Memory B cell (primary cell): ENCODE results near the gene RAET1L.
"Not testable (repeated sequence)": the region's sequence is repeated elsewhere in the genome, so short reads cannot be mapped to it uniquely, and the experiment has no call there.

Experiments
- ATAC-seq: fragments of 150-1000 bp; cut with Tn5 transposase; 2 replicates; pipeline ENCODE4 v1.10.0; 2021; ENCODE audit warnings: low read depth, mild to moderate bottlenecking, moderate library complexity
- DNase-seq, 2 donors: peaks; one replicate each; pipeline ENCODE4 v3.0.0; 2022; ENCODE audit warnings: low spot score in 2 of 2
- H3K27ac Mint-ChIP-seq: one replicate; pipeline ENCODE4 v1.8.0; 2022; ENCODE audit warnings: mild to moderate bottlenecking, moderate library complexity, mixed read lengths
- H3K27me3 Mint-ChIP-seq: one replicate; pipeline ENCODE4 v1.8.0; 2022; ENCODE audit warnings: mixed read lengths
- H3K36me3 Mint-ChIP-seq: one replicate; pipeline ENCODE4 v1.8.0; 2022; ENCODE audit warnings: mild to moderate bottlenecking, mixed read lengths
- H3K4me1 Mint-ChIP-seq: one replicate; pipeline ENCODE4 v1.8.0; 2022; ENCODE audit warnings: mixed read lengths
- H3K4me3 Mint-ChIP-seq: one replicate; pipeline ENCODE4 v1.8.0; 2022; ENCODE audit warnings: mild to moderate bottlenecking, moderate library complexity, mixed read lengths
- H3K9me3 Mint-ChIP-seq: one replicate; pipeline ENCODE4 v1.8.0; 2022; ENCODE audit warnings: mixed read lengths

Gene RAET1L

GRCh38 chr6:150033207-150033771, 8.0 kb upstream of the RAET1L start:
- H3K4me1 Mint-ChIP-seq: peaks cover 20% of the 10 kb centered on the region
- H3K36me3 Mint-ChIP-seq: no peaks in the 10 kb centered on the region
- no peak overlapping the region for H3K4me3 Mint-ChIP-seq
- no peak for DNase-seq
- no peak overlapping the region for H3K27ac Mint-ChIP-seq
- no peaks in the 10 kb centered on the region for H3K9me3 Mint-ChIP-seq
- peaks cover 19% of the 10 kb centered on the region for H3K27me3 Mint-ChIP-seq
- ATAC-seq: no peak

- no peaks in the 10 kb centered on the region for H3K9me3 Mint-ChIP-seq
- no peaks in the 10 kb centered on the region for H3K36me3 Mint-ChIP-seq
- peaks cover 22% of the 10 kb centered on the region for H3K4me1 Mint-ChIP-seq
- peaks cover 19% of the 10 kb centered on the region for H3K27me3 Mint-ChIP-seq
- no peak for ATAC-seq
- no peak overlapping the region for H3K4me3 Mint-ChIP-seq
- H3K27ac Mint-ChIP-seq: no peak overlapping the region
- DNase-seq: no peak
Measured at GRCh38 chr6:150032598-150032997, 7.3 kb upstream of the RAET1L start.

- Mint-ChIP-seq H3K36me3 (no peaks in the 10 kb centered on the region), H3K9me3 (no peaks in the 10 kb centered on the region), H3K27me3 (peaks cover 18% of the 10 kb centered on the region), H3K4me1 (peaks cover 19% of the 10 kb centered on the region), H3K4me3 (no peak overlapping the region), H3K27ac (no peak overlapping the region)
- DNase-seq: no peak
- no peak for ATAC-seq
Measured at GRCh38 chr6:150030611-150031010, 5.3 kb upstream of the RAET1L start.

- Mint-ChIP-seq H3K36me3 (no peaks in the 10 kb centered on the region), H3K4me3 (peak overlapping the region; percentile 40), H3K27ac (no peak overlapping the region), H3K9me3 (no peaks in the 10 kb centered on the region), H3K4me1 (peaks cover 24% of the 10 kb centered on the region), H3K27me3 (peaks cover 25% of the 10 kb centered on the region)
- DNase-seq (peak in 1 of 2 donors; percentile 48), ATAC-seq (peak; percentile 93)
Measured at GRCh38 chr6:150029749-150030148, 4.4 kb upstream of the RAET1L start.

- ATAC-seq: no peak
- Mint-ChIP-seq H3K4me1 (peaks cover 27% of the 10 kb centered on the region), H3K9me3 (no peaks in the 10 kb centered on the region), H3K4me3 (no peak overlapping the region), H3K36me3 (no peaks in the 10 kb centered on the region), H3K27me3 (peaks cover 30% of the 10 kb centered on the region), H3K27ac (no peak overlapping the region)
- DNase-seq: no peak
Measured at GRCh38 chr6:150029276-150029675, 3.9 kb upstream of the RAET1L start.

GRCh38 chr6:150028799-150029198, 3.5 kb upstream of the RAET1L start:
- Mint-ChIP-seq H3K4me1 (peaks cover 27% of the 10 kb centered on the region), H3K4me3 (no peak overlapping the region), H3K36me3 (no peaks in the 10 kb centered on the region), H3K27me3 (peaks cover 33% of the 10 kb centered on the region), H3K9me3 (no peaks in the 10 kb centered on the region), H3K27ac (no peak overlapping the region)
- no peak for ATAC-seq
- no peak for DNase-seq

- H3K4me1 Mint-ChIP-seq: peaks cover 27% of the 10 kb centered on the region
- H3K36me3 Mint-ChIP-seq: no peaks in the 10 kb centered on the region
- no peaks in the 10 kb centered on the region for H3K9me3 Mint-ChIP-seq
Measured at GRCh38 chr6:150027806-150028565, 2.7 kb upstream of the RAET1L start.

GRCh38 chr6:150026976-150027805, 1.9 kb upstream of the RAET1L start:
- Mint-ChIP-seq H3K27ac (no peak overlapping the region), H3K4me1 (peaks cover 27% of the 10 kb centered on the region), H3K4me3 (no peak overlapping the region), H3K27me3 (peaks cover 24% of the 10 kb centered on the region), H3K36me3 (no peaks in the 10 kb centered on the region), H3K9me3 (no peaks in the 10 kb centered on the region)
- ATAC-seq (no peak), DNase-seq (no peak)

More at GRCh38 chr6:150027806-150028565, 2.7 kb upstream of the RAET1L start:
- DNase-seq (no peak), ATAC-seq (no peak)
- Mint-ChIP-seq H3K27ac (no peak overlapping the region), H3K4me3 (no peak overlapping the region), H3K27me3 (peaks cover 26% of the 10 kb centered on the region)

GRCh38 chr6:150024646-150025155, 631 bp downstream of the RAET1L start:
- no peak for ATAC-seq
- H3K9me3 Mint-ChIP-seq: no peaks in the 10 kb centered on the region
- no peak overlapping the region for H3K4me3 Mint-ChIP-seq
- DNase-seq: no peak
- peaks cover 33% of the 10 kb centered on the region for H3K27me3 Mint-ChIP-seq
- no peaks in the 10 kb centered on the region for H3K36me3 Mint-ChIP-seq
- H3K4me1 Mint-ChIP-seq: peaks cover 23% of the 10 kb centered on the region
- no peak overlapping the region for H3K27ac Mint-ChIP-seq

- not testable (repeated sequence) for H3K9me3 Mint-ChIP-seq, DNase-seq, ATAC-seq, H3K4me3 Mint-ChIP-seq, H3K36me3 Mint-ChIP-seq, H3K27ac Mint-ChIP-seq
- peaks cover 34% of the 10 kb centered on the region for H3K27me3 Mint-ChIP-seq
- H3K4me1 Mint-ChIP-seq: peaks cover 17% of the 10 kb centered on the region
Measured at GRCh38 chr6:150024021-150024420, 1.3 kb downstream of the RAET1L start.

- not testable (repeated sequence) for H3K27ac Mint-ChIP-seq, H3K4me3 Mint-ChIP-seq, H3K36me3 Mint-ChIP-seq, DNase-seq, ATAC-seq, H3K9me3 Mint-ChIP-seq
- peaks cover 35% of the 10 kb centered on the region for H3K27me3 Mint-ChIP-seq
- H3K4me1 Mint-ChIP-seq: peaks cover 13% of the 10 kb centered on the region
Measured at GRCh38 chr6:150021870-150022269, 3.5 kb downstream of the RAET1L start.

GRCh38 chr6:150018846-150019580, 6.3 kb downstream of the RAET1L start:
- Mint-ChIP-seq H3K36me3 (no peaks in the 10 kb centered on the region), H3K4me3 (no peak overlapping the region), H3K27ac (no peak overlapping the region), H3K9me3 (no peaks in the 10 kb centered on the region), H3K4me1 (peaks cover 10% of the 10 kb centered on the region), H3K27me3 (peaks cover 28% of the 10 kb centered on the region)
- ATAC-seq: no peak
- no peak for DNase-seq

- H3K27me3 Mint-ChIP-seq: peaks cover 37% of the 10 kb centered on the region
- H3K4me3 Mint-ChIP-seq, DNase-seq, H3K27ac Mint-ChIP-seq, H3K36me3 Mint-ChIP-seq, H3K9me3 Mint-ChIP-seq, ATAC-seq: not testable (repeated sequence)
- H3K4me1 Mint-ChIP-seq: peaks cover 13% of the 10 kb centered on the region
Measured at GRCh38 chr6:150017186-150017521, 8.2 kb downstream of the RAET1L start.
